ENCODE measurements around the gene RFWD3. TPM values are rescaled to one million over a fixed set of nuclear protein-coding genes. Genes with fewer than 3 reads are reported as not detected.

RFWD3 gene
- total RNA-seq, 1 donor from 2014 or later = 22.5 TPM

DNA sequence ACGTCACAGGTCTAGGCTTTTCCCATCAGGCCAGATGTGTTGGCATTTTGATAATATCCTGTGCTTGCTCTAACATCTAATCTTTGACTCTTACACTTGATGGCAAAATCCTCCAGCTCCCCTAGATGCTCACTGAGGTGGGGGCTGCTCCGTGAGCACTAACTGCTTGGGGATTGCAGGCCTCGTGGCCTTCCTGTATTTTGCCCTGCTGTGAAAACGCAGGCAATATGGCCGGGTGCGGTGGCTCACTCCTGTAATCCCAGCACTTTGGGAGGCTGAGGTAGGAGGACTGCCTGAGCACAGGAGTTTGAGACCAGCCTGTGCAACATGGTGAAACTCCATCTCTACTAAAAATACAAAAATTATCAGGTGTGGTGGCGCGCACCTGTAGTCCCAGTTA, 43.7 kb upstream of the RFWD3 start:
- Histone ChIP-seq H3K27me3 (ENCODE audit: low read depth) (no peaks in the 10 kb centered on the region), H3K36me3 (no peaks in the 10 kb centered on the region), H3K27ac (no peak overlapping the region), H3K4me3 (no peak overlapping the region), H3K9me3 (no peaks in the 10 kb centered on the region), H3K4me1 (no peaks in the 10 kb centered on the region)
- ATAC-seq = no peak
- intact Hi-C loops (cut with DNase I) = no loop called here
- no peak for DNase-seq
- TF ChIP-seq, protein P1, sequence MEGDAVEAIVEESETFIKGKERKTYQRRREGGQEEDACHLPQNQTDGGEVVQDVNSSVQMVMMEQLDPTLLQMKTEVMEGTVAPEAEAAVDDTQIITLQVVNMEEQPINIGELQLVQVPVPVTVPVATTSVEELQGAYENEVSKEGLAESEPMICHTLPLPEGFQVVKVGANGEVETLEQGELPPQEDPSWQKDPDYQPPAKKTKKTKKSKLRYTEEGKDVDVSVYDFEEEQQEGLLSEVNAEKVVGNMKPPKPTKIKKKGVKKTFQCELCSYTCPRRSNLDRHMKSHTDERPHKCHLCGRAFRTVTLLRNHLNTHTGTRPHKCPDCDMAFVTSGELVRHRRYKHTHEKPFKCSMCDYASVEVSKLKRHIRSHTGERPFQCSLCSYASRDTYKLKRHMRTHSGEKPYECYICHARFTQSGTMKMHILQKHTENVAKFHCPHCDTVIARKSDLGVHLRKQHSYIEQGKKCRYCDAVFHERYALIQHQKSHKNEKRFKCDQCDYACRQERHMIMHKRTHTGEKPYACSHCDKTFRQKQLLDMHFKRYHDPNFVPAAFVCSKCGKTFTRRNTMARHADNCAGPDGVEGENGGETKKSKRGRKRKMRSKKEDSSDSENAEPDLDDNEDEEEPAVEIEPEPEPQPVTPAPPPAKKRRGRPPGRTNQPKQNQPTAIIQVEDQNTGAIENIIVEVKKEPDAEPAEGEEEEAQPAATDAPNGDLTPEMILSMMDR (IDR thresholded peaks at IDR 0.05) = no peak

DNA sequence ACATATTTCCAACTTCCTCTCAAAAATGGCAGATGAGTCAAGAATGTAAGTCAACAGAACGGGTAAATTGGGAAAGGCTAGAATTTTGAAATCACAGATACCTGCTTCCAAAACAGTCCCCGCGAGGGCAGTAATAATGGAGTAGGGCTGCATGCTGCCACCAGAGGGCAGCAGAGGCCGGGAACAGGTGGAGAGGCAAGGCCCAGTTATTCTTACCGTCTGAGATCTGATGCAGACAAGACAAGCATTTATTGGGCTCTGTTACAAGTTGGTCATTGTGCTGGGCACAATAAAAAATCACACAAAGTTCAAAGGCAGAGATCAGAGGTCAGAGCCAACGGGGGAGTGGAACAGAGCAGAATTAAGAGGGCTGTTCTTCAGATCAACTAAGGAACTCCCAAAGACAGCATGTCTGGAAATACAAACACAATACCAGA, 42.8 kb upstream of the RFWD3 start:
- Histone ChIP-seq H3K27me3 (ENCODE audit: low read depth) (no peaks in the 10 kb centered on the region), H3K36me3 (no peaks in the 10 kb centered on the region), H3K9me3 (no peaks in the 10 kb centered on the region), H3K27ac (no peak overlapping the region), H3K4me3 (no peak overlapping the region), H3K4me1 (no peaks in the 10 kb centered on the region)
- DNase-seq (peak; percentile 84), ATAC-seq (peak; percentile 94 to 96)
- TF ChIP-seq, protein P1 (IDR thresholded peaks at IDR 0.05) = peak; percentile 99
- intact Hi-C loops (cut with DNase I) = no loop called here

DNA sequence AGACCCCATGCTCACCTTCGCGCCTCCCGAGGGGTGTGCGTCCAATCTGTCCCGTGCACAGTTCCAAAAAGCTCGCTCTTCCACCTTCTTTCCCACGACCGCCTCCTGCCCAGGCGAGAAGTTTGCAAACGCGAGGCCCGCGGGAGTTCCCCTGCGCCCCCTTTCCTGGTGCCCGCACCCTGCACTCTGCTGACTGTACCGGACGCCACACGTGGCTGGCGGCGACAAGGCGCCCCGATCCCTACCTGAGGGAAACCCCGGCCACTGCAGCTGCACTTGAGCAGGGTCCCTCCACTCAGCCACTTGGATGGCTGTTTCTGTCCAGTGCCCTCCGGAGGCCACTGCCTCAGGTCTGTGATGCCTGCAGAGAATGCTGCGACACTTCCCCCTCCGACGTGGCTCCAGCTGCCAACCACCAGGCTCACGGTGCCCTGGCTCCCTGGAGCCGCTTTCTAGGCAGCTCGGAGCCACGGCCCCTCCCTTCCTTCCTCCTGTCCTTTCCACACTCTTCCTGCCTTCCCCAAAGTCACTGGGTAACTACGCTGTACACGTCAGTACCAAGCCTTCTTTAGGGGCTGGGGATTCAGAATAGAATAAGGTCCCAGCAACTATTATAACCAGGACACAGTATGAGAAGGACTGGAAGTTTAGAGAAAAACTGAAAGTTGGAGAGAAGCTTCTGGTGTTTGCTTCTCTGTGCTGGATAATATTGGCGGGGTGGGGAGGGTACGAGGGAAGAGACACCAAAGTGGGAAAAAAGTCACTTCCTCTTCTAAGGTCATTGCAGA, 34.0 kb upstream of the RFWD3 start, which contains the start of gene MLKL:
Gene MLKL (minus strand): TSS at position 425 of the 788 bp plus-strand sequence. CDS start 5,105 bp downstream, outside the sequence.
- Histone ChIP-seq H3K4me3 (peak within 1 kb of the TSS; percentile 76), H3K36me3 (peaks cover under 1% of the 10 kb centered on the region), H3K4me1 (peaks cover 41% of the 10 kb centered on the region), H3K27ac (peak within 1 kb of the TSS; percentile 96), H3K27me3 (ENCODE audit: low read depth) (no peaks in the 10 kb centered on the region), H3K9me3 (no peaks in the 10 kb centered on the region)
- ATAC-seq (peak; percentile 84 to 88), DNase-seq (peak; percentile 81)
- intact Hi-C loops (cut with DNase I) = no loop called here
- TF ChIP-seq, protein P1 (IDR thresholded peaks at IDR 0.05) = no peak

DNA sequence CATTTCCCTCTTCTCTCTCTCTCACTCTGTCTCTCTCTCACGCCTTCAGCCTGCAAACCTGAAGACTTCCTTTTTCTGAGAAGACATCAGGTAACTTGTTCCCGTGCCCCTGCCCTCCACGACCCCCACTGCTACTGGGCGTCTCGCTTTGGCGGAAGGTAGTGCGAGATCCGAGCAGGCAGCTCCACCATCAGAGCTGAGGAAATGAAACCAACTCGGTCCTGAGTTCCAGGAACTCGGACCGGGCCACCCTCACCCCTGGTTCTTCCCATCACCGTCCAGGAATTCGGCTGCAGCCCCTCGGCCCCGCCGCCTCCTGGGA, 33.4 kb upstream of the RFWD3 start:
- Histone ChIP-seq H3K4me3 (peak overlapping the region; percentile 76), H3K36me3 (peaks cover 6% of the 10 kb centered on the region), H3K27ac (peak overlapping the region; percentile 96), H3K27me3 (ENCODE audit: low read depth) (no peaks in the 10 kb centered on the region), H3K4me1 (peaks cover 41% of the 10 kb centered on the region), H3K9me3 (no peaks in the 10 kb centered on the region)
- TF ChIP-seq, protein P1 (IDR thresholded peaks at IDR 0.05) = no peak
- ATAC-seq (peak; percentile 37 to 60), DNase-seq (peak; percentile 58)
- intact Hi-C loops (cut with DNase I) = no loop called here

DNA sequence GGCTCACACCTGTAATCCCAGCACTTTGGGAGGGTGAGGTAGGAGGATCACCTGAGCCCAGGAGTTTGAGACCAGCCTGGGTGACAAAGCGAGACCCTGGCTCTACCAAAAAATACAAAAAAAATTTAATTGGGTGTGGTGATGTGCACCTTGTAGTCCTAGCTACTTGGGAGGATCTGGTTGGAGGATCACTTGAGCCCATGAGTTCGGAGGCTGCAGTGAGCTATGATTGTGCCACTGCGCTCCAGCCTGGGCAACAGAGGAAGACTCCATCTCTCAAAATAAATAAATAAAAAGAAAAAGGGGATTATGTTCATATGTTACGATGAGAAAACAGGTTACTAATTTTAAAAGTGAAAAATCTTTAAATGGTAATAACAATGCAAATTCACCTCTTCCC, 33.0 kb upstream of the RFWD3 start:
- peak overlapping the region; percentile 96 for H3K27ac ChIP-seq
- peaks cover 41% of the 10 kb centered on the region for H3K4me1 ChIP-seq
- H3K36me3 ChIP-seq = peaks cover 10% of the 10 kb centered on the region
- DNase-seq = no peak
- intact Hi-C loops (cut with DNase I) = no loop called here
- H3K27me3 ChIP-seq (ENCODE audit: low read depth) = no peaks in the 10 kb centered on the region
- no peaks in the 10 kb centered on the region for H3K9me3 ChIP-seq
- H3K4me3 ChIP-seq = peak overlapping the region; percentile 76
- TF ChIP-seq, protein P1 (IDR thresholded peaks at IDR 0.05) = no peak
- no peak for ATAC-seq
